Breast epithelium (tissue), 3 donors: ENCODE results near the gene RAB29.
"Not testable (repeated sequence)": the region's sequence is repeated elsewhere in the genome, so short reads cannot be mapped to it uniquely, and the experiment has no call there.

ENCODE experiments used
- CTCF ChIP-seq, 3 donors: fragments of 450-650 bp; IDR thresholded peaks; one replicate each; pipeline ENCODE4 v1.5.1; 2016 to 2017; ENCODE audit warnings: antibody characterized with exemption in 3 of 3, mild to moderate bottlenecking in 3 of 3, moderate library complexity in 3 of 3
- POLR2A ChIP-seq: fragments of 450-650 bp; IDR thresholded peaks from one replicate; pipeline ENCODE4 v1.6.1; 2016; ENCODE audit warnings: antibody characterized with exemption, mild to moderate bottlenecking, moderate library complexity
- POLR2AphosphoS5 ChIP-seq, 3 donors: sonication (generic); formaldehyde crosslinking; IDR thresholded peaks; one replicate each; pipeline ENCODE4 v1.6.1; 2017; ENCODE audit warnings: antibody characterized with exemption in 3 of 3

GRCh38 chr1:205720740-205721139 is 54.5 kb downstream of the RAB29 start:
- not testable (repeated sequence) for TF ChIP-seq CTCF (IDR thresholded peaks at IDR 0.05); POLR2A; POLR2AphosphoS5 (IDR thresholded peaks at IDR 0.05)
